ENCODE results near the gene SOCS3. TPM values are rescaled to one million over a fixed set of nuclear protein-coding genes. Genes with fewer than 3 reads are reported as not detected.

Gene SOCS3
- total and polyA plus RNA-seq, 7 donors: 10.3 to 499 (median 45.7) TPM

- H3K9me3 ChIP-seq: no peaks in the 10 kb centered on the region
- intact Hi-C loops (cut with DNase I): no loop called here
- no peak for DNase-seq
- H3K4me3 ChIP-seq: no peak overlapping the region
- peaks cover 0 to 35% (median 25%) of the 10 kb centered on the region in 4 donors for H3K4me1 ChIP-seq
- WGBS, 2 donors: 88 to 92% methylated on average over 7 of the region's 7 CpGs
- H3K36me3 ChIP-seq: peaks cover 0 to 16% (median 0%) of the 10 kb centered on the region in 4 donors
- H3K27ac ChIP-seq: no peak overlapping the region
- TF ChIP-seq POLR2AphosphoS5 (IDR thresholded peaks at IDR 0.05): no peak
- no peak for TF ChIP-seq POLR2A (IDR thresholded peaks at IDR 0.05)
- TF ChIP-seq EP300 (IDR thresholded peaks at IDR 0.05): no peak
- no peak for TF ChIP-seq CTCF (IDR thresholded peaks at IDR 0.05)
- H3K27me3 ChIP-seq: peaks cover 0 to 9% (median 0%) of the 10 kb centered on the region in 3 donors
Observed at GRCh38 chr17:78362671-78363070, 2.8 kb upstream of the SOCS3 start.

GRCh38 chr17:78362232-78362631 lies 2.4 kb upstream of the SOCS3 start:
- intact Hi-C loops (cut with DNase I): no loop called here
- no peak for DNase-seq
- H3K27me3 ChIP-seq: peaks cover 0 to 9% (median 0%) of the 10 kb centered on the region in 3 donors
- peaks cover 0 to 21% (median 0%) of the 10 kb centered on the region in 4 donors for H3K36me3 ChIP-seq
- no peak overlapping the region for H3K4me3 ChIP-seq
- no peaks in the 10 kb centered on the region for H3K9me3 ChIP-seq
- TF ChIP-seq POLR2AphosphoS5 (IDR thresholded peaks at IDR 0.05): no peak
- no peak for TF ChIP-seq EP300 (IDR thresholded peaks at IDR 0.05)
- TF ChIP-seq POLR2A (IDR thresholded peaks at IDR 0.05): no peak
- no peak for TF ChIP-seq CTCF (IDR thresholded peaks at IDR 0.05)
- H3K4me1 ChIP-seq: peaks cover 0 to 39% (median 29%) of the 10 kb centered on the region in 4 donors
- whole genome bisulfite sequencing, 2 donors: 97 to 98% methylated on average over 5 of the region's 5 CpGs
- no peak overlapping the region for H3K27ac ChIP-seq

GRCh38 chr17:78361225-78361701 lies 1.4 kb upstream of the SOCS3 start:
- no peak for DNase-seq
- H3K4me1 ChIP-seq: peaks cover 0 to 45% (median 39%) of the 10 kb centered on the region in 4 donors
- peak overlapping the region; percentile 92 to 99 (median 94) for H3K27ac ChIP-seq

GRCh38 chr17:78360371-78361224 lies 721 bp upstream of the SOCS3 start:
- H3K4me1 ChIP-seq: peaks cover 0 to 48% (median 44%) of the 10 kb centered on the region in 4 donors
- intact Hi-C loops (cut with DNase I): loop anchor here (1.0 to 2.0 kb wide), 4 partner anchors 18 to 71 kb away; no protein-coding TSS in a partner anchor

More at GRCh38 chr17:78361225-78361701, 1.4 kb upstream of the SOCS3 start:
- intact Hi-C loops (cut with DNase I): loop anchor here (1.0 to 2.0 kb wide), 3 partner anchors 46 to 72 kb away; no protein-coding TSS in a partner anchor
- Histone ChIP-seq H3K4me3 (peak overlapping the region in 1 of 4 donors; percentile 76), H3K36me3 (peaks cover 0 to 26% (median 0%) of the 10 kb centered on the region in 4 donors), H3K27me3 (peaks cover 0 to 9% (median 0%) of the 10 kb centered on the region in 3 donors), H3K9me3 (no peaks in the 10 kb centered on the region)
- TF ChIP-seq EP300 (IDR thresholded peaks at IDR 0.05) (no peak), POLR2A (IDR thresholded peaks at IDR 0.05) (no peak), CTCF (IDR thresholded peaks at IDR 0.05) (no peak), POLR2AphosphoS5 (IDR thresholded peaks at IDR 0.05) (no peak)
- 76 to 80% methylated on average over 12 of the region's 12 CpGs for WGBS, 2 donors

More at GRCh38 chr17:78360371-78361224, 721 bp upstream of the SOCS3 start:
- DNase-seq: peak; percentile 96
- WGBS, 2 donors: 2 to 4% methylated on average over 49 of the region's 49 CpGs
- peaks cover 0 to 26% (median 0%) of the 10 kb centered on the region in 4 donors for H3K36me3 ChIP-seq
- H3K4me3 ChIP-seq: peak overlapping the region; percentile 33 to 92 (median 80)
- H3K9me3 ChIP-seq: no peaks in the 10 kb centered on the region
- peak overlapping the region; percentile 92 to 99 (median 94) for H3K27ac ChIP-seq
- H3K27me3 ChIP-seq: peaks cover 0 to 5% (median 0%) of the 10 kb centered on the region in 3 donors
- TF ChIP-seq EP300 (IDR thresholded peaks at IDR 0.05) (no peak), POLR2AphosphoS5 (IDR thresholded peaks at IDR 0.05) (peak; percentile 16 to 41 (median 27)), POLR2A (IDR thresholded peaks at IDR 0.05) (no peak), CTCF (IDR thresholded peaks at IDR 0.05) (peak; percentile 86 to 95 (median 91))

Measured in sigmoid colon (tissue), 7 donors.